SK-N-SH (cell line): ENCODE data around the gene UBC. TPM values are rescaled to one million over a fixed set of nuclear protein-coding genes. Genes with fewer than 3 reads are reported as not detected.
A peak's percentile ranks its signal among the peaks of the same experiment; 100 is the strongest.

Source experiments
- CTCF ChIA-PET: fragments of 300-600, 350-600 bp; formaldehyde crosslinking; extraction: SDS; loops from one replicate; lab custom pipeline; 2021; lab: Yijun Ruan, JAX
- POLR2A ChIA-PET: fragments of 350-600 bp; sonication (Branson Sonifier 250); formaldehyde crosslinking; extraction: SDS; loops from one replicate; lab custom pipeline; 2020; ENCODE audit warnings: antibody characterized with exemption, inconsistent platforms; lab: Yijun Ruan, JAX
- DNase-seq: peaks from one replicate; pipeline ENCODE4 v3.0.0; 2012
- H2AFZ ChIP-seq: fragments of 200-600 bp; sonication (generic); 2 replicates; pipeline ENCODE4 v1.8.1; 2016; ENCODE audit warnings: antibody characterized with exemption, mild to moderate bottlenecking, low read depth
- H3F3A ChIP-seq: fragments of 200-600 bp; sonication (generic); replicated peaks from 2 replicates; pipeline ENCODE3; 2016; ENCODE audit warnings: antibody characterized with exemption, mild to moderate bottlenecking; ENCODE audit not compliant: insufficient read depth
- H3K27ac ChIP-seq, 2 experiments: fragments of 200-500 bp in 1 of 2; fragments of 200-600 bp in 1 of 2; sonication (Bioruptor generic) in 1 of 2; sonication (generic), shearing (Covaris generic) in 1 of 2; 2 replicates each; pipeline versions ENCODE4 v1.5.1 to v1.6.1; 2014 to 2016; ENCODE audit warnings: low read depth in 2 of 2, inconsistent platforms in 1 of 2, low read length in 1 of 2, mild to moderate bottlenecking in 1 of 2, mixed read lengths in 1 of 2
- H3K27me3 ChIP-seq: fragments of 200-600 bp; sonication (generic), shearing (Covaris generic); 2 replicates; pipeline ENCODE4 v1.6.1; 2016; ENCODE audit warnings: mixed run types; ENCODE audit not compliant: insufficient read depth
- H3K36me3 ChIP-seq, 2 experiments: fragments of 200-500 bp in 1 of 2; fragments of 200-600 bp in 1 of 2; sonication (Bioruptor generic) in 1 of 2; sonication (generic) in 1 of 2; replicated peaks in 1 of 2; 2 replicates each; pipeline versions ENCODE3 to v1.5.1; 2014 to 2016; ENCODE audit warnings: low read length in 1 of 2, mild to moderate bottlenecking in 1 of 2; ENCODE audit not compliant: insufficient read depth in 2 of 2, control insufficient read depth in 1 of 2
- H3K4me1 ChIP-seq, 2 experiments: fragments of 200-500 bp in 1 of 2; fragments of 200-600 bp in 1 of 2; sonication (Bioruptor generic) in 1 of 2; sonication (generic), shearing (Covaris generic) in 1 of 2; 2 replicates each; pipeline versions ENCODE4 v1.5.1 to v1.6.1; 2014 to 2016; ENCODE audit warnings: low read depth in 1 of 2, low read length in 1 of 2, mixed run types in 1 of 2; ENCODE audit not compliant: insufficient read depth in 2 of 2, control insufficient read depth in 1 of 2
- H3K4me2 ChIP-seq: fragments of 200-600 bp; sonication (generic), shearing (Covaris generic); 2 replicates; pipeline ENCODE4 v1.6.1; 2017; ENCODE audit warnings: mixed run types
- H3K4me3 ChIP-seq, 2 experiments: fragments of 200-500 bp in 1 of 2; fragments of 200-600 bp in 1 of 2; sonication (Bioruptor generic) in 1 of 2; sonication (generic), shearing (Covaris generic) in 1 of 2; 2 replicates each; pipeline versions ENCODE4 v1.5.1 to v1.8.1; 2014 to 2016; ENCODE audit warnings: low read depth in 2 of 2, inconsistent platforms in 1 of 2, low read length in 1 of 2, mild to moderate bottlenecking in 1 of 2, mixed read lengths in 1 of 2, moderate library complexity in 1 of 2
- H3K79me2 ChIP-seq: fragments of 200-600 bp; sonication (generic); 2 replicates; pipeline ENCODE4 v1.8.1; 2017; ENCODE audit warnings: mild to moderate bottlenecking; ENCODE audit not compliant: insufficient read depth
- H3K9ac ChIP-seq: fragments of 200-600 bp; sonication (generic); 2 replicates; pipeline ENCODE4 v1.6.1; 2017; ENCODE audit warnings: mixed run types
- H3K9me2 ChIP-seq: fragments of 200-600 bp; sonication (generic); 2 replicates; pipeline ENCODE4 v1.6.1; 2017; ENCODE audit warnings: mixed run types
- H3K9me3 ChIP-seq: fragments of 200-600 bp; sonication (generic); 2 replicates; pipeline ENCODE4 v1.6.1; 2017; ENCODE audit warnings: mixed run types, mild to moderate bottlenecking, moderate library complexity
- H4K20me1 ChIP-seq: fragments of 200-600 bp; sonication (generic); 2 replicates; pipeline ENCODE4 v1.6.1; 2017; ENCODE audit warnings: mild to moderate bottlenecking, mixed run types; ENCODE audit not compliant: insufficient read depth
- CHD2 ChIP-seq: fragments of 150-350 bp; IDR thresholded peaks from 2 replicates; pipeline ENCODE4 v1.6.1; 2018; ENCODE audit warnings: low read length; ENCODE audit not compliant: partially characterized antibody
- CTCF ChIP-seq: fragments of 200-600 bp; sonication (generic); IDR thresholded peaks from 2 replicates; pipeline ENCODE4 v1.6.1; 2017; ENCODE audit warnings: antibody characterized with exemption, mild to moderate bottlenecking, moderate library complexity
- ELF1 ChIP-seq: IDR thresholded peaks from 2 replicates; pipeline ENCODE4 v1.4.0; 2012
- FOSL2 ChIP-seq: IDR thresholded peaks from 2 replicates; pipeline ENCODE4 v1.4.0; 2012; ENCODE audit warnings: low read depth, mild to moderate bottlenecking, moderate library complexity, borderline replicate concordance
- FOXM1 ChIP-seq: IDR thresholded peaks from 2 replicates; pipeline ENCODE4 v1.4.0; 2012; ENCODE audit warnings: low read depth, mild to moderate bottlenecking
- GABPA ChIP-seq: IDR thresholded peaks from 2 replicates; pipeline ENCODE4 v1.4.0; 2012; ENCODE audit warnings: low read depth, mild to moderate bottlenecking
- JUND ChIP-seq: IDR thresholded peaks from 2 replicates; pipeline ENCODE4 v1.4.0; 2012
- MAX ChIP-seq: IDR thresholded peaks from 2 replicates; pipeline ENCODE4 v1.4.0; 2012; ENCODE audit warnings: low read depth
- MXI1 ChIP-seq: IDR thresholded peaks from 2 replicates; pipeline ENCODE4 v1.6.1; 2012; ENCODE audit warnings: mild to moderate bottlenecking, low read depth, low read length, improper control_type of control experiment
- NFIC ChIP-seq: IDR thresholded peaks from 2 replicates; pipeline ENCODE4 v1.4.0; 2012; ENCODE audit warnings: borderline replicate concordance
- PBX3 ChIP-seq: IDR thresholded peaks from 2 replicates; pipeline ENCODE4; 2012
- RCOR1 ChIP-seq: fragments of 150-350 bp; IDR thresholded peaks from 2 replicates; pipeline ENCODE4 v1.6.1; 2017; ENCODE audit warnings: antibody characterized with exemption, low read length
- REST ChIP-seq: IDR thresholded peaks from 2 replicates; pipeline ENCODE4 v1.6.1; 2012; ENCODE audit warnings: mild to moderate bottlenecking, low read depth, low read length, moderate library complexity
- RFX5 ChIP-seq: IDR thresholded peaks from 2 replicates; pipeline ENCODE4 v1.6.1; 2012; ENCODE audit warnings: mild to moderate bottlenecking, improper control_type of control experiment, low read length
- RXRA ChIP-seq: IDR thresholded peaks from 2 replicates; pipeline ENCODE4 v1.4.0; 2012; ENCODE audit warnings: low read depth, mild to moderate bottlenecking, borderline replicate concordance
- SIN3A ChIP-seq: IDR thresholded peaks from 2 replicates; pipeline ENCODE4 v1.6.1; 2012; ENCODE audit warnings: low read depth, mild to moderate bottlenecking, low read length, moderate library complexity, borderline replicate concordance
- SMC3 ChIP-seq: IDR thresholded peaks from 2 replicates; pipeline ENCODE4 v1.6.1; 2012; ENCODE audit warnings: low read depth, low read length, improper control_type of control experiment
- TAF1 ChIP-seq: IDR thresholded peaks from 2 replicates; pipeline ENCODE4 v1.6.1; 2012; ENCODE audit warnings: low read depth, mild to moderate bottlenecking, low read length, moderate library complexity, borderline replicate concordance
- TCF12 ChIP-seq: IDR thresholded peaks from 2 replicates; pipeline ENCODE4 v1.4.0; 2012
- TEAD4 ChIP-seq: IDR thresholded peaks from 2 replicates; pipeline ENCODE4 v1.4.0; 2012; ENCODE audit warnings: mild to moderate bottlenecking, borderline replicate concordance; ENCODE audit not compliant: insufficient read depth
- USF2 ChIP-seq: fragments of 150-350 bp; IDR thresholded peaks from 2 replicates; pipeline ENCODE4 v1.6.1; 2017; ENCODE audit warnings: antibody characterized with exemption, low read length, low read depth, borderline replicate concordance
- YY1 ChIP-seq: IDR thresholded peaks from 2 replicates; pipeline ENCODE4 v1.4.0; 2012; ENCODE audit warnings: low read depth, mild to moderate bottlenecking
- ZBTB33 ChIP-seq: IDR thresholded peaks from 2 replicates; pipeline ENCODE4 v1.4.0; 2012; ENCODE audit warnings: low read depth, borderline replicate concordance
- WGBS: methylation state at CpG from one replicate; pipeline ENCODE4 v1.1.6; 2017; ENCODE audit warnings: low lambda C conversion rate; 5-methylcytosine and 5-hydroxymethylcytosine counted together
- polyA plus RNA-seq, 3 experiments: library from polyadenylated mRNA; depleted of rRNA; stranded (reverse); fragments of >200 nt; gene quantifications; 2 replicates each; pipeline ENCODE4 v1.2.3, GENCODE V29; 2012

The UBC gene
- polyA plus RNA-seq, 1 of the 3 experiments (the other 2 are of a cell fraction) = 1,327 TPM

GRCh38 chr12:124917135-124917840 lies 2.8 kb upstream of the UBC start:
- POLR2A ChIA-PET = interaction anchor here (0.6 to 2.4 kb wide), 7 partner anchors 10 to 120 kb away, joined by 3 to 15 read pairs (median 7); no protein-coding TSS in a partner anchor
- WGBS = 2% methylated on average over 18 of the region's 19 CpGs
- peak; percentile 83 for DNase-seq
- Histone ChIP-seq H3K27ac (peak overlapping the region; percentile 97 to 100), H3F3A (peaks cover 39% of the 10 kb centered on the region), H3K36me3 (peaks cover 4 to 8% of the 10 kb centered on the region in 2 experiments), H3K79me2 (peaks cover 36% of the 10 kb centered on the region), H3K9me2 (no peaks in the 10 kb centered on the region), H3K4me2 (peak overlapping the region; percentile 89), H2AFZ (peak overlapping the region; percentile 31; the same call in 1 of the 2 replicates), H3K27me3 (no peaks in the 10 kb centered on the region), H3K9ac (peak overlapping the region; percentile 99), H3K4me1 (peaks cover 24 to 44% of the 10 kb centered on the region in 2 experiments; a peak in 3 of 4 replicates), H3K4me3 (peak overlapping the region; percentile 43 to 100), H4K20me1 (peaks cover 21% of the 10 kb centered on the region), H3K9me3 (no peaks in the 10 kb centered on the region)
- CTCF ChIA-PET = interaction anchor here (0.6 to 7.5 kb wide), 5 partner anchors 11 to 1107 kb away, joined by 3 to 51 read pairs (median 5); no protein-coding TSS in a partner anchor
- TF ChIP-seq MXI1 = peak; percentile 53; the same call in 1 of the 2 replicates
- TF ChIP-seq RFX5 = peak; percentile 97
- peak; percentile 92 for TF ChIP-seq TAF1
- peak; percentile 68 for TF ChIP-seq TCF12
- TF ChIP-seq REST = peak; percentile 37; the same call in 1 of the 2 replicates
- TF ChIP-seq ZBTB33 = no peak
- TF ChIP-seq RXRA = 0 out of 2 replicates have a peak, but pooled peaks have one; percentile 44
- TF ChIP-seq MAX = peak; percentile 55
- TF ChIP-seq GABPA = peak; percentile 84
- TF ChIP-seq RCOR1 = peak; percentile 79
- TF ChIP-seq SIN3A = no peak; the same call in 1 of the 2 replicates
- no peak for TF ChIP-seq SMC3
- TF ChIP-seq TEAD4 = peak; percentile 45; the same call in 1 of the 2 replicates
- no peak for TF ChIP-seq USF2
- TF ChIP-seq FOXM1 = 0 out of 2 replicates have a peak, but pooled peaks have one; percentile 48
- peak; percentile 94 for TF ChIP-seq CHD2
- TF ChIP-seq YY1 = peak; percentile 74
- TF ChIP-seq ELF1 = peak; percentile 74
- peak; percentile 98 for TF ChIP-seq FOSL2
- peak; percentile 100 for TF ChIP-seq JUND
- no peak for TF ChIP-seq CTCF
- peak; percentile 83 for TF ChIP-seq PBX3
- peak; percentile 80 for TF ChIP-seq NFIC
